LNCaP clone FGC (cell line): ENCODE results near the gene LRRN4.
A peak's percentile ranks its signal among the peaks of the same experiment; 100 is the strongest.

Experiments
- DNase-seq: peaks from one replicate; pipeline ENCODE4 v3.0.0-alpha.2; 2011; ENCODE audit warnings: low read depth
- H3K4me3 ChIP-seq: 2 replicates; pipeline ENCODE4 v1.5.1; 2011; ENCODE audit warnings: mild to moderate bottlenecking, low read depth, low read length, control low read depth
- TF ChIP-seq, protein P1 (sequence below): IDR thresholded peaks from 2 replicates; pipeline ENCODE4 v1.5.1; 2012; ENCODE audit warnings: mild to moderate bottlenecking; ENCODE audit not compliant: control insufficient read depth, insufficient read depth; ENCODE audit errors: extremely low read depth

LRRN4 gene

GRCh38 chr20:6024768-6025167 is 29.1 kb downstream of the LRRN4 start:
- H3K4me3 ChIP-seq, result no peak overlapping the region
- TF ChIP-seq, protein P1, sequence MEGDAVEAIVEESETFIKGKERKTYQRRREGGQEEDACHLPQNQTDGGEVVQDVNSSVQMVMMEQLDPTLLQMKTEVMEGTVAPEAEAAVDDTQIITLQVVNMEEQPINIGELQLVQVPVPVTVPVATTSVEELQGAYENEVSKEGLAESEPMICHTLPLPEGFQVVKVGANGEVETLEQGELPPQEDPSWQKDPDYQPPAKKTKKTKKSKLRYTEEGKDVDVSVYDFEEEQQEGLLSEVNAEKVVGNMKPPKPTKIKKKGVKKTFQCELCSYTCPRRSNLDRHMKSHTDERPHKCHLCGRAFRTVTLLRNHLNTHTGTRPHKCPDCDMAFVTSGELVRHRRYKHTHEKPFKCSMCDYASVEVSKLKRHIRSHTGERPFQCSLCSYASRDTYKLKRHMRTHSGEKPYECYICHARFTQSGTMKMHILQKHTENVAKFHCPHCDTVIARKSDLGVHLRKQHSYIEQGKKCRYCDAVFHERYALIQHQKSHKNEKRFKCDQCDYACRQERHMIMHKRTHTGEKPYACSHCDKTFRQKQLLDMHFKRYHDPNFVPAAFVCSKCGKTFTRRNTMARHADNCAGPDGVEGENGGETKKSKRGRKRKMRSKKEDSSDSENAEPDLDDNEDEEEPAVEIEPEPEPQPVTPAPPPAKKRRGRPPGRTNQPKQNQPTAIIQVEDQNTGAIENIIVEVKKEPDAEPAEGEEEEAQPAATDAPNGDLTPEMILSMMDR, result no peak
- no peak for DNase-seq

DNA sequence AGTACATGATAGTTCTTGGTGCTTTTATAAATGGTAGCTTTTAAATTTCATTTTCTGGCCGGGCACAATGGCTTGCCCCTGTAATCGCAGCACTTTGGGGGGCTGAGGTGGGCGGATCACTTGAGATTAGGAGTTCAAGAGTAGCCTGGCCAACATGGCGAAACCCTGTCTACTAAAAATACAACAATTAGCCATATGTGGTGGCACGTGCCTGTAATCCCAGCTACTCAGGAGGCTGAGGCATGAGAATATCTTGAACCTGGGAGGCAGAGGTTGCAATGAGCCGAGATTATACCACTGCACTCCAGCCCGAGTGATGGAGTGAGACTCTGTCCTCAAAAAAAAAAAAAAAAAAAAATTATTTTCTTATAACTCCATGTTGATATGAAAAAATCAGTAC is 36.0 kb downstream of the LRRN4 start:
- no peak overlapping the region for H3K4me3 ChIP-seq
- TF ChIP-seq, protein P1, result no peak

DNA sequence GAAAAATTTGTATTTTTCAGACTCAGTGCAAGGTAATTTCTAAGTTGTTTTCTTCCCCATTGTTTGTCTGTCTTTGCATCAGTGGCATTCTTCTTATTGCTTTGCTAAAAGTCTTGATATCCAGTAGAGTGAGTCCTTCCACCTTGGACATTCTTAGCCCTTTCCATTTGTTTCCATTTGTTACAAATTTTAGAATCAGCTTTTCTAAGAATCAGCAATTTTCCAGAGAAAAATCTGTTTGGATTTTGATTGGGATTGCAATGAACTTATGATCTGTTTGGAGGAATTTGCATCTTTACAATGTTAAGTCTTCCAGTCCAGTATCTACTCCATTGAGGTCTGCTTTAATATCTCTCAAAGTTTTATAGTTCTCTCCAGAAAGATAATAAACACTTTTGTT is 36.4 kb downstream of the LRRN4 start:
- no peak overlapping the region for H3K4me3 ChIP-seq
- DNase-seq, result no peak
- TF ChIP-seq, protein P1, result no peak

More for the DNA sequence above, 36.0 kb downstream of the LRRN4 start:
- DNase-seq, result no peak

- no peak overlapping the region for H3K4me3 ChIP-seq
- no peak for DNase-seq
- TF ChIP-seq, protein P1, result no peak
Observed at GRCh38 chr20:6014957-6015356, 38.9 kb downstream of the LRRN4 start.

- TF ChIP-seq, protein P1, result no peak
- no peak for DNase-seq
- H3K4me3 ChIP-seq, result no peak overlapping the region
Observed at GRCh38 chr20:6014017-6014416, 39.8 kb downstream of the LRRN4 start.

DNA sequence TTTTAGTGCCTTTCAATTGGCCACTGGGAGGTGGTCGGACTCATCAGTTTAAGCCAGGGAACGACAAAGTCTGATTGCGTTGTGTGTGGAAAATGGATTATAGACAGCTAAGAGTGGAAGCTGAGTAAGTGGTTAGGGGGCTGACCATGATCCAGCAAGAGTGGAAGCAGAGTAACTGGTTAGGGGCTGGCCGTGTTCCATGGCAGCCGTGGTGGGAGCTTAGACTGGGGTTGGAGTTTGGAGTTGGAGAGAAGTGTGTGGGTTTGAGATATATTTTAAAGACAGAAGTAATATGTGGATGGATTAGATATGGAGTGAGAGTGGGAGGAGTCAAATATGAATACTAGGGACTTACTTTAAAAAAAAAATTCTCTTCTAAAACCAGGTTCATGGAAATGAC is 41.7 kb downstream of the LRRN4 start:
- no peak overlapping the region for H3K4me3 ChIP-seq
- no peak for DNase-seq
- TF ChIP-seq, protein P1, result no peak

DNA sequence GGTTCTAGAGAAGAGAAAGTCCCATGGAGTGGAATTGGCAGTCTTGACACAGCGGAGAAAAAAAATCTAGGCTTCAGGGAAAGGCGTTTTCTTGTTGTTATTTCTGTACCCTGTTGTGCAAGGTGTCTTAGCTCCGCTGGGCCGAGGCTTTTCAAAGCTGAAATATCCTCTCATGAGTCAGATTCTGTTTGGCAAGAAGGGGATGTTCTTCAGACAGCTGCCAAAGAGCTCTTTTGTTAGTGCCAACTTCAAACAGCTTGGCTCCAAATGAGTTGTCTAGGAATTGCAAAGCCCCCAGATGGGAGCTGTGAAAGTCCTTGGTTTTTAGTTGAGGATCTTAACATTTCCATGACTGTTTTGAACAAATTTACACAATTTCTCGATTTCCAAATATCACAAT is 45.6 kb downstream of the LRRN4 start:
- peak overlapping the region; percentile 71 for H3K4me3 ChIP-seq
- peak; percentile 41 for DNase-seq
- TF ChIP-seq, protein P1, result no peak
